Measurements from ENCODE around the gene MGP. TPM values are rescaled to one million over a fixed set of nuclear protein-coding genes. Genes with fewer than 3 reads are reported as not detected.

MGP gene
- total RNA-seq, 4 donors from 2014 or later: 506 to 706 (median 636) TPM

- TF ChIP-seq POLR2A (IDR thresholded peaks at IDR 0.05) (no peak), CTCF (IDR thresholded peaks at IDR 0.05) (no peak), EP300 (IDR thresholded peaks at IDR 0.05) (no peak), POLR2AphosphoS5 (IDR thresholded peaks at IDR 0.05) (peak; percentile 40)
- no peaks in the 10 kb centered on the region for H3K9me3 ChIP-seq
- H3K27me3 ChIP-seq: no peaks in the 10 kb centered on the region
- H3K4me3 ChIP-seq: no peak overlapping the region
- peak; percentile 62 for ATAC-seq
- H3K36me3 ChIP-seq: no peaks in the 10 kb centered on the region
- peaks cover 0 to 36% (median 11%) of the 10 kb centered on the region in 3 donors for H3K4me1 ChIP-seq
- WGBS, 2 donors (ENCODE audit: low coverage in 1 of 2): 35 to 40% methylated on average over 2 of the region's 2 CpGs
- peak overlapping the region in 3 of 4 donors; percentile 25 to 37 (median 27) for H3K27ac ChIP-seq
Measured at GRCh38 chr12:14849661-14850060, 36.0 kb downstream of the MGP start.

GRCh38 chr12:14846876-14847580 lies 38.6 kb downstream of the MGP start:
- no peaks in the 10 kb centered on the region for H3K36me3 ChIP-seq
- no peak for ATAC-seq
- H3K4me3 ChIP-seq: no peak overlapping the region
- 56 to 67% methylated on average over 4 of the region's 4 CpGs for WGBS, 2 donors (ENCODE audit: low coverage in 1 of 2)
- H3K27me3 ChIP-seq: no peaks in the 10 kb centered on the region
- peak overlapping the region in 3 of 4 donors; percentile 12 to 36 (median 24) for H3K27ac ChIP-seq
- TF ChIP-seq POLR2AphosphoS5 (IDR thresholded peaks at IDR 0.05): no peak
- no peak for TF ChIP-seq POLR2A (IDR thresholded peaks at IDR 0.05)
- TF ChIP-seq CTCF (IDR thresholded peaks at IDR 0.05): no peak
- no peak for TF ChIP-seq EP300 (IDR thresholded peaks at IDR 0.05)
- no peaks in the 10 kb centered on the region for H3K9me3 ChIP-seq
- peaks cover 0 to 52% (median 15%) of the 10 kb centered on the region in 3 donors for H3K4me1 ChIP-seq

GRCh38 chr12:14846042-14846587 lies 39.5 kb downstream of the MGP start:
- WGBS, 2 donors (ENCODE audit: low coverage in 1 of 2): 31 to 42% methylated on average over 2 to 3 of the region's 3 CpGs
- H3K9me3 ChIP-seq: no peaks in the 10 kb centered on the region
- peaks cover 6 to 61% (median 21%) of the 10 kb centered on the region in 3 donors for H3K4me1 ChIP-seq
- H3K36me3 ChIP-seq: no peaks in the 10 kb centered on the region
- H3K4me3 ChIP-seq: no peak overlapping the region
- no peak for ATAC-seq
- H3K27ac ChIP-seq: peak overlapping the region; percentile 12 to 36 (median 23)
- H3K27me3 ChIP-seq: no peaks in the 10 kb centered on the region
- no peak for TF ChIP-seq POLR2AphosphoS5 (IDR thresholded peaks at IDR 0.05)
- TF ChIP-seq POLR2A (IDR thresholded peaks at IDR 0.05): no peak
- no peak for TF ChIP-seq EP300 (IDR thresholded peaks at IDR 0.05)
- no peak for TF ChIP-seq CTCF (IDR thresholded peaks at IDR 0.05)

- H3K4me1 ChIP-seq: peaks cover 13 to 67% (median 21%) of the 10 kb centered on the region in 3 donors
- H3K36me3 ChIP-seq: no peaks in the 10 kb centered on the region
- H3K27me3 ChIP-seq: no peaks in the 10 kb centered on the region
- TF ChIP-seq POLR2A (IDR thresholded peaks at IDR 0.05): no peak
- peak; percentile 73 to 90 (median 86) for TF ChIP-seq CTCF (IDR thresholded peaks at IDR 0.05)
- WGBS, 2 donors (ENCODE audit: low coverage in 1 of 2): 3 to 7% methylated on average over 3 of the region's 3 CpGs
- no peaks in the 10 kb centered on the region for H3K9me3 ChIP-seq
- H3K27ac ChIP-seq: peak overlapping the region; percentile 12 to 36 (median 23)
- no peak overlapping the region for H3K4me3 ChIP-seq
- ATAC-seq: peak; percentile 48
Measured at GRCh38 chr12:14845350-14845750, 40.3 kb downstream of the MGP start.

- Histone ChIP-seq H3K27ac (no peak overlapping the region), H3K27me3 (no peaks in the 10 kb centered on the region), H3K4me3 (no peak overlapping the region), H3K36me3 (no peaks in the 10 kb centered on the region), H3K4me1 (peaks cover 14 to 60% (median 21%) of the 10 kb centered on the region in 3 donors), H3K9me3 (no peaks in the 10 kb centered on the region)
- TF ChIP-seq POLR2A (IDR thresholded peaks at IDR 0.05): no peak
- no peak for TF ChIP-seq EP300 (IDR thresholded peaks at IDR 0.05)
- TF ChIP-seq CTCF (IDR thresholded peaks at IDR 0.05): no peak
- TF ChIP-seq POLR2AphosphoS5 (IDR thresholded peaks at IDR 0.05): no peak
- ATAC-seq: no peak
Measured at GRCh38 chr12:14844401-14844800, 41.3 kb downstream of the MGP start.
